ENCODE data around the gene LARGE1. TPM values are rescaled to one million over a fixed set of nuclear protein-coding genes. Genes with fewer than 3 reads are reported as not detected.
A peak's percentile ranks its signal among the peaks of the same experiment; 100 is the strongest.

The LARGE1 gene
- total RNA-seq, 2 donors from 2014 or later = 12.5 to 21.1 TPM

- intact Hi-C loops (cut with DNase I) = loop anchor here (10.0 kb wide), 1 partner anchor 177 kb away; no protein-coding TSS in a partner anchor
- Histone ChIP-seq H3K4me3 (no peak overlapping the region), H3K36me3 (replicated peaks in 1 of 2; ENCODE audit: insufficient read depth in 1 of 2, low read depth in 2 of 2) (no peaks in the 10 kb centered on the region), H3K27ac (no peak overlapping the region), H3K9me3 (no peaks in the 10 kb centered on the region), H3K27me3 (no peaks in the 10 kb centered on the region), H3K4me1 (peaks cover 12% of the 10 kb centered on the region)
- 68 to 71% methylated on average over 5 of the region's 5 CpGs for WGBS, 2 donors
- ATAC-seq (no peak), DNase-seq (no peak)
- TF ChIP-seq CTCF (IDR thresholded peaks at IDR 0.05) (no peak), POLR2A (IDR thresholded peaks at IDR 0.05) (no peak)
These were observed 7.5 kb upstream of the LARGE1 start for GRCh38 chr22:33927752-33928151.

GRCh38 chr22:33925194-33925593 is 4.9 kb upstream of the LARGE1 start:
- Histone ChIP-seq H3K4me3 (no peak overlapping the region), H3K27ac (no peak overlapping the region), H3K27me3 (no peaks in the 10 kb centered on the region), H3K4me1 (peaks cover 19% of the 10 kb centered on the region), H3K36me3 (replicated peaks in 1 of 2; ENCODE audit: insufficient read depth in 1 of 2, low read depth in 2 of 2) (no peaks in the 10 kb centered on the region), H3K9me3 (no peaks in the 10 kb centered on the region)
- DNase-seq (no peak), ATAC-seq (no peak)
- TF ChIP-seq POLR2A (IDR thresholded peaks at IDR 0.05) = no peak
- no peak for TF ChIP-seq CTCF (IDR thresholded peaks at IDR 0.05)
- intact Hi-C loops (cut with DNase I) = loop anchor here (10.0 kb wide), 1 partner anchor 180 kb away; no protein-coding TSS in a partner anchor
- WGBS, 2 donors = 67 to 85% methylated on average over 4 of the region's 4 CpGs

GRCh38 chr22:33923660-33924246 is 3.5 kb upstream of the LARGE1 start:
- ATAC-seq (no peak), DNase-seq (peak; percentile 74 to 80 (median 80))
- Histone ChIP-seq H3K27ac (no peak overlapping the region), H3K9me3 (no peaks in the 10 kb centered on the region), H3K27me3 (no peaks in the 10 kb centered on the region), H3K36me3 (replicated peaks in 1 of 2; ENCODE audit: insufficient read depth in 1 of 2, low read depth in 2 of 2) (no peaks in the 10 kb centered on the region), H3K4me1 (peaks cover 26% of the 10 kb centered on the region), H3K4me3 (no peak overlapping the region)
- intact Hi-C loops (cut with DNase I) = loop anchor here (10.0 kb wide), 1 partner anchor 181 kb away; no protein-coding TSS in a partner anchor
- TF ChIP-seq CTCF (IDR thresholded peaks at IDR 0.05) (peak; percentile 47 to 78 (median 73)), POLR2A (IDR thresholded peaks at IDR 0.05) (no peak)
- 36 to 38% methylated on average over 17 of the region's 17 CpGs for whole genome bisulfite sequencing, 2 donors

GRCh38 chr22:33923033-33923432 is 2.8 kb upstream of the LARGE1 start:
- Histone ChIP-seq H3K9me3 (no peaks in the 10 kb centered on the region), H3K4me3 (no peak overlapping the region), H3K27ac (no peak overlapping the region), H3K36me3 (replicated peaks in 1 of 2; ENCODE audit: insufficient read depth in 1 of 2, low read depth in 2 of 2) (no peaks in the 10 kb centered on the region), H3K4me1 (peaks cover 32% of the 10 kb centered on the region), H3K27me3 (no peaks in the 10 kb centered on the region)
- no peak for ATAC-seq
- DNase-seq = no peak
- intact Hi-C loops (cut with DNase I) = loop anchor here (10.0 kb wide), 1 partner anchor 182 kb away; no protein-coding TSS in a partner anchor
- 2 to 3% methylated on average over 5 of the region's 5 CpGs for WGBS, 2 donors
- no peak for TF ChIP-seq POLR2A (IDR thresholded peaks at IDR 0.05)

- Histone ChIP-seq H3K27me3 (no peaks in the 10 kb centered on the region), H3K9me3 (no peaks in the 10 kb centered on the region), H3K36me3 (replicated peaks in 1 of 2; ENCODE audit: insufficient read depth in 1 of 2, low read depth in 2 of 2) (no peaks in the 10 kb centered on the region), H3K4me1 (peaks cover 32% of the 10 kb centered on the region), H3K4me3 (peak overlapping the region; percentile 19 to 49), H3K27ac (peak overlapping the region in 2 of 4 donors; percentile 42 to 43)
- 0% methylated on average over 11 to 23 of the region's 23 CpGs for WGBS, 2 donors
- TF ChIP-seq CTCF (IDR thresholded peaks at IDR 0.05) = no peak
- TF ChIP-seq POLR2A (IDR thresholded peaks at IDR 0.05) = peak in 1 of 3 donors; percentile 11
- peak; percentile 18 to 57 (median 40) for DNase-seq
- intact Hi-C loops (cut with DNase I) = loop anchor here (10.0 kb wide), 1 partner anchor 182 kb away; no protein-coding TSS in a partner anchor
- no peak for ATAC-seq
These were observed 2.0 kb upstream of the LARGE1 start for GRCh38 chr22:33922349-33922681.

Measured in body of pancreas (tissue), 4 donors.